A549 (cell line): ENCODE measurements around the gene MYO1D.

Source experiments
- BHLHE40 ChIP-seq: IDR thresholded peaks from 2 replicates; pipeline ENCODE4 v1.6.1; 2012; ENCODE audit warnings: low read depth, low read length, inconsistent platforms
- CEBPB ChIP-seq, 2 experiments: fragments of >200 bp in 1 of 2; sonication (Bioruptor Twin) in 1 of 2; formaldehyde crosslinking in 1 of 2; IDR thresholded peaks; 2 replicates each; pipeline ENCODE4 v1.6.1; 2012 to 2016
- CTCF ChIP-seq: fragments of >200 bp; sonication (Bioruptor Twin); formaldehyde crosslinking; IDR thresholded peaks from 3 replicates; pipeline ENCODE4 v1.5.1; 2016
- ELK1 ChIP-seq: fragments of 150-350 bp; IDR thresholded peaks from 2 replicates; pipeline ENCODE4 v1.6.1; 2014; ENCODE audit warnings: low read depth, mild to moderate bottlenecking, low read length
- KDM5A ChIP-seq: fragments of 200-600 bp; sonication (generic); IDR thresholded peaks from 2 replicates; pipeline ENCODE4 v1.6.1; 2016; ENCODE audit warnings: antibody characterized with exemption, mild to moderate bottlenecking
- MAX ChIP-seq: IDR thresholded peaks from 2 replicates; pipeline ENCODE4 v1.6.1; 2012
- NFE2L2 ChIP-seq: fragments of 150-350 bp; conservative IDR thresholded peaks from 2 replicates; pipeline ENCODE4 v1.6.1; 2014; ENCODE audit warnings: low read length
- POLR2A ChIP-seq: IDR thresholded peaks from 2 replicates; pipeline ENCODE4 v1.6.1; 2012; ENCODE audit warnings: mild to moderate bottlenecking, low read length
- POLR2AphosphoS2 ChIP-seq: conservative IDR thresholded peaks from 2 replicates; pipeline ENCODE4 v1.6.1; 2012; ENCODE audit warnings: low read length, improper control_type of control experiment, inconsistent platforms
- SMC3 ChIP-seq: fragments of >200 bp; sonication (Bioruptor Twin); formaldehyde crosslinking; IDR thresholded peaks from 3 replicates; pipeline ENCODE4 v1.6.1; 2018; ENCODE audit warnings: inconsistent platforms

GRCh38 chr17:32491371-32492263 lies 385.3 kb downstream of the MYO1D start:
- no peak for TF ChIP-seq MAX
- TF ChIP-seq CTCF, result no peak
- no peak for TF ChIP-seq ELK1
- no peak for TF ChIP-seq POLR2AphosphoS2
- TF ChIP-seq BHLHE40, result no peak
- no peak for TF ChIP-seq POLR2A
- no peak for TF ChIP-seq SMC3
- TF ChIP-seq CEBPB (IDR thresholded peaks at IDR 0.05), result no peak
- TF ChIP-seq NFE2L2, result no peak
- TF ChIP-seq KDM5A, result no peak
